Measurements from ENCODE around the gene UBE2E1. TPM values are rescaled to one million over a fixed set of nuclear protein-coding genes. Genes with fewer than 3 reads are reported as not detected.

Gene UBE2E1
- total RNA-seq, 1 experiment from 2014 or later, result 102 TPM

DNA sequence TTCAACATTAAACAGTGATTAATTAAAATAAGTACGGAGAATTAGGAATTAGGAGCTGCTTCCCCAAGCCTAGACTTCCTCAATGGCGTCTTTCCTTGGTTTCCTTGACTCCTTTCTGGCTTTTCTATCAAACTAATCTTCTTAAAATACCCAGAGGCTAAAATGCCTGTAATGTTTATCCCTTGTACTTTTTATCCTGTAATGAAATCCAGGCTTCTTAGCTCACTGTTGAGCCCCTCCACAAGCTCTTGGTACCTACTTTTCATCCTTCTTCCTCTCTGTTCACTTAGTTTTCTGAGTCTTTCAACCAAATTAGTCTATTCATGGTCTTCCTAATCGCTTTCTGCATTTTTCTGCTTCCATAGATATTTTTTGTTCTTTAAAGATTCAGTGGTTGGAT lies 6.9 kb upstream of the UBE2E1 start:
- no peak overlapping the region for H2AFZ ChIP-seq
- no peaks in the 10 kb centered on the region for H3K9me3 ChIP-seq (ENCODE audit: insufficient read depth, low read depth)
- H3K79me2 ChIP-seq (ENCODE audit: low read depth), result no peaks in the 10 kb centered on the region
- no TSS peak for BruUV-seq (replicated peaks)
- peaks cover 10% of the 10 kb centered on the region for H3K4me1 ChIP-seq (replicated peaks; ENCODE audit: insufficient read depth)
- CTCF ChIA-PET, result no interaction called here
- TF ChIP-seq, protein P1, sequence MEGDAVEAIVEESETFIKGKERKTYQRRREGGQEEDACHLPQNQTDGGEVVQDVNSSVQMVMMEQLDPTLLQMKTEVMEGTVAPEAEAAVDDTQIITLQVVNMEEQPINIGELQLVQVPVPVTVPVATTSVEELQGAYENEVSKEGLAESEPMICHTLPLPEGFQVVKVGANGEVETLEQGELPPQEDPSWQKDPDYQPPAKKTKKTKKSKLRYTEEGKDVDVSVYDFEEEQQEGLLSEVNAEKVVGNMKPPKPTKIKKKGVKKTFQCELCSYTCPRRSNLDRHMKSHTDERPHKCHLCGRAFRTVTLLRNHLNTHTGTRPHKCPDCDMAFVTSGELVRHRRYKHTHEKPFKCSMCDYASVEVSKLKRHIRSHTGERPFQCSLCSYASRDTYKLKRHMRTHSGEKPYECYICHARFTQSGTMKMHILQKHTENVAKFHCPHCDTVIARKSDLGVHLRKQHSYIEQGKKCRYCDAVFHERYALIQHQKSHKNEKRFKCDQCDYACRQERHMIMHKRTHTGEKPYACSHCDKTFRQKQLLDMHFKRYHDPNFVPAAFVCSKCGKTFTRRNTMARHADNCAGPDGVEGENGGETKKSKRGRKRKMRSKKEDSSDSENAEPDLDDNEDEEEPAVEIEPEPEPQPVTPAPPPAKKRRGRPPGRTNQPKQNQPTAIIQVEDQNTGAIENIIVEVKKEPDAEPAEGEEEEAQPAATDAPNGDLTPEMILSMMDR (conservative IDR thresholded peaks at IDR 0.05), result no peak
- TF ChIP-seq EZH2 (IDR thresholded peaks at IDR 0.05; ENCODE audit: low read depth), result no peak
- no peak for DNase-seq
- H3F3A ChIP-seq (ENCODE audit: insufficient read depth, low read depth), result peaks cover 5% of the 10 kb centered on the region; the same call in 1 of the 2 replicates
- H3K27me3 ChIP-seq (ENCODE audit: insufficient read depth, low read depth), result no peaks in the 10 kb centered on the region
- no peak overlapping the region for H3K4me2 ChIP-seq
- H3K36me3 ChIP-seq (ENCODE audit: low read depth), result no peaks in the 10 kb centered on the region
- H3K27ac ChIP-seq, result no peak overlapping the region
- H3K9me2 ChIP-seq (ENCODE audit: insufficient read depth), result no peaks in the 10 kb centered on the region
- no peak overlapping the region for H3K4me3 ChIP-seq
- no peaks in the 10 kb centered on the region for H4K20me1 ChIP-seq (ENCODE audit: insufficient read depth)
- POLR2A ChIA-PET (ENCODE audit: unreplicated experiment), result interaction anchor here (0.6 kb wide), 1 partner anchor 1536 kb away, joined by 3 read pairs; no protein-coding TSS in a partner anchor
- intact Hi-C loops (cut with micrococcal nuclease; ENCODE audit: unreplicated experiment), result no loop called here

DNA sequence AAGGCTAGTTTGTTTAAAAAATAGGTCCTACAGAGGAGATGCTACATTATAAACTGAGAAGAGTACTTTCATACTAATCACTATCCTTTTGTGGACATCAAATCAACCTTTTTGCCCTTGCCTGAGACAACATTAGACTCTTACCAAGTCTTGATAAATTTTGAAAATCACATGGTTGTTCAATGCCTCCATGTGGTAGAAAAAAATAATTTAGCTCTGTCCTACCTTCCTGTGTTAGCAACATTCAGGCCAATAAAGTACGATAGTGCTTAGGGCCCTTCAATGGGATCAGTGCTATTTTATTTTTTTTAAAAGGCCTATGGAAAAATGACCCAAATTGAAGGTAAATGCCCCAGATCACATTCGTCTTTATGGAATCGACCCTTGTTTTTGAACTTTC lies 5.0 kb upstream of the UBE2E1 start:
- no peaks in the 10 kb centered on the region for H3K9me2 ChIP-seq (ENCODE audit: insufficient read depth)
- no peak for DNase-seq
- ChIA-PET POLR2A (ENCODE audit: unreplicated experiment) (interaction anchor here (0.7 kb wide), 1 partner anchor 72 kb away, joined by 4 read pairs; no protein-coding TSS in a partner anchor), CTCF (no interaction called here)
- TF ChIP-seq, protein P1 (conservative IDR thresholded peaks at IDR 0.05), result no peak
- peaks cover 19% of the 10 kb centered on the region for H3F3A ChIP-seq (ENCODE audit: insufficient read depth, low read depth)
- H3K36me3 ChIP-seq (ENCODE audit: low read depth), result no peaks in the 10 kb centered on the region
- H4K20me1 ChIP-seq (ENCODE audit: insufficient read depth), result no peaks in the 10 kb centered on the region
- no peaks in the 10 kb centered on the region for H3K79me2 ChIP-seq (ENCODE audit: low read depth)
- H2AFZ ChIP-seq, result no peak overlapping the region
- H3K9me3 ChIP-seq (ENCODE audit: insufficient read depth, low read depth), result no peaks in the 10 kb centered on the region
- no peak overlapping the region for H3K4me3 ChIP-seq
- H3K4me2 ChIP-seq, result no peak overlapping the region
- no peaks in the 10 kb centered on the region for H3K27me3 ChIP-seq (ENCODE audit: insufficient read depth, low read depth)
- H3K4me1 ChIP-seq (replicated peaks; ENCODE audit: insufficient read depth), result peaks cover 27% of the 10 kb centered on the region
- no peak overlapping the region for H3K27ac ChIP-seq
- intact Hi-C loops (cut with micrococcal nuclease; ENCODE audit: unreplicated experiment), result loop anchor here (10.0 kb wide), 1 partner anchor 396 kb away; no protein-coding TSS in a partner anchor
- no TSS peak for BruUV-seq (replicated peaks)

DNA sequence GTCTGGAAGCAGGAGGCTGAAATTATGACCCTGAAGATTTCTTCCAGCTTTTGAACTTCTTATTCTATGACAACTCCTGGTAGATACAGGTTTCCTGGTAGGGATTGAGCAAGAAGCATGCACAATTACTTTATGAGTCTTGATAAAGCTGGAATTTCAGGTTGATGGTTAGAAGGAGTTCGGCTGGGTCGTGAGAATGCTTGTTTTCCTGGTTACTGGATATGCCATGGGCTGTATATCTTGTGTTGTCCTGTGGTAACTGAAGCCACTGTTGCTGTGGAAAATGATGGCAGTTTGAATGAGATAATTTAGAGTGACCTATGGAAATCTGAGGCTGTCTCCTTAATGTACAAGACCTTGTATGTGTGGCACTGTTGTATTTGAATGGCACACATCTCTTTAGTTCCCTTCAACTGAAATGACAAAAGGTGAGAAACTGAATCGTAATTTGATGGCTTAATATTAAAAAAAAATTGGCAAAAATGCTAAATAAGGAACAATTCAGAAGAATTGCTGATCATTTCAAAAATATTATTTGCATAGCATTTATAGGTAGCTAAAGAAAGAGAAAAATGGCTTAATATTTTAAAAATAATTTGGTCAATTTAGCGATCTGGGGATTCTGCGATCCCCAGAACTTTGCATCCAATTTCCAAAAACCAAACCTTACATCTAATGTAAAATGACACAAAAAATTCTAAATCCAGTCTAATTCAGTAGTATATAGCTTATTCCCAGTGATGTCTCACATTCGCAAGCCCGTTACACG lies 1.1 kb upstream of the UBE2E1 start:
- Histone ChIP-seq H3K4me1 (replicated peaks; ENCODE audit: insufficient read depth) (peaks cover 49% of the 10 kb centered on the region), H3K36me3 (ENCODE audit: low read depth) (peaks cover 22% of the 10 kb centered on the region), H3K4me2 (peak overlapping the region; percentile 81), H3F3A (ENCODE audit: insufficient read depth, low read depth) (peaks cover 31% of the 10 kb centered on the region), H3K9me2 (ENCODE audit: insufficient read depth) (no peaks in the 10 kb centered on the region), H4K20me1 (ENCODE audit: insufficient read depth) (peaks cover 5% of the 10 kb centered on the region; the same call in 1 of the 2 replicates), H2AFZ (0 out of 2 replicates have a peak overlapping the region, but pooled peaks have one; percentile 81), H3K27me3 (ENCODE audit: insufficient read depth, low read depth) (no peaks in the 10 kb centered on the region), H3K9me3 (ENCODE audit: insufficient read depth, low read depth) (no peaks in the 10 kb centered on the region), H3K79me2 (ENCODE audit: low read depth) (peaks cover 34% of the 10 kb centered on the region), H3K4me3 (peak overlapping the region; percentile 97; the same call in 1 of the 2 replicates), H3K27ac (peak overlapping the region; percentile 87)
- BruUV-seq (replicated peaks), result no TSS peak
- POLR2A ChIA-PET (ENCODE audit: unreplicated experiment), result interaction anchor here (0.6 kb wide), 2 partner anchors 70 to 84 kb away, joined by 4 to 5 read pairs; no protein-coding TSS in a partner anchor
- CTCF ChIA-PET, result no interaction called here
- peak; percentile 43 to 96 for DNase-seq
- no peak for TF ChIP-seq EZH2 (IDR thresholded peaks at IDR 0.05; ENCODE audit: low read depth)
- TF ChIP-seq, protein P1 (conservative IDR thresholded peaks at IDR 0.05), result no peak
- intact Hi-C loops (cut with micrococcal nuclease; ENCODE audit: unreplicated experiment), result loop anchor here (1.0 to 10.0 kb wide), 3 partner anchors 63 to 400 kb away; no protein-coding TSS in a partner anchor

All from PC-9 (cell line).